Mesendoderm (in vitro differentiated cells): ENCODE data around the gene HERPUD2.

Source experiments
- DNase-seq: peaks from one replicate; pipeline ENCODE4 v3.0.0; 2013
- H2AK5ac ChIP-seq: 2 replicates; pipeline ENCODE4 v1.6.1; 2013; ENCODE audit warnings: low read length, inconsistent platforms
- H2BK120ac ChIP-seq: 2 replicates; pipeline ENCODE4 v1.6.1; 2013; ENCODE audit warnings: low read depth, mild to moderate bottlenecking, low read length, moderate library complexity, mixed read lengths
- H2BK15ac ChIP-seq: replicated peaks from 2 replicates; pipeline ENCODE4 v1.6.1; 2013; ENCODE audit warnings: low read depth, mild to moderate bottlenecking, moderate library complexity
- H2BK5ac ChIP-seq: 2 replicates; pipeline ENCODE4 v1.6.1; 2013; ENCODE audit warnings: low read length, inconsistent platforms
- H3K18ac ChIP-seq: 2 replicates; pipeline ENCODE4 v1.6.1; 2013; ENCODE audit warnings: mild to moderate bottlenecking, low read length, mixed read lengths
- H3K23ac ChIP-seq: one replicate; pipeline ENCODE4 v1.6.1; 2013; ENCODE audit warnings: low read length
- H3K27ac ChIP-seq: 2 replicates; pipeline ENCODE4 v1.5.1; 2013; ENCODE audit warnings: low read depth, mild to moderate bottlenecking, inconsistent platforms, low read length, moderate library complexity
- H3K27me3 ChIP-seq: 2 replicates; pipeline ENCODE4 v1.6.1; 2013; ENCODE audit warnings: low read length, control low read depth, mild to moderate bottlenecking, inconsistent platforms; ENCODE audit not compliant: insufficient read depth, poor library complexity
- H3K36me3 ChIP-seq: 2 replicates; pipeline ENCODE4 v1.6.1; 2013; ENCODE audit warnings: low read length, inconsistent platforms; ENCODE audit not compliant: control insufficient read depth, insufficient read depth
- H3K4ac ChIP-seq: one replicate; pipeline ENCODE4 v1.6.1; 2013; ENCODE audit warnings: low read depth, mild to moderate bottlenecking, low read length, moderate library complexity
- H3K4me1 ChIP-seq: 2 replicates; pipeline ENCODE4 v1.6.1; 2013; ENCODE audit warnings: low read depth, low read length, inconsistent platforms; ENCODE audit not compliant: control insufficient read depth
- H3K4me2 ChIP-seq: 2 replicates; pipeline ENCODE4 v1.6.1; 2013; ENCODE audit warnings: low read length
- H3K4me3 ChIP-seq: 2 replicates; pipeline ENCODE4 v1.5.1; 2013; ENCODE audit warnings: mild to moderate bottlenecking, low read length
- H3K56ac ChIP-seq: one replicate; pipeline ENCODE4 v1.6.1; 2013; ENCODE audit warnings: low read length
- H3K79me1 ChIP-seq: 2 replicates; pipeline ENCODE4 v1.6.1; 2013; ENCODE audit warnings: low read length, inconsistent platforms
- H3K79me2 ChIP-seq: 2 replicates; pipeline ENCODE4 v1.6.1; 2013; ENCODE audit warnings: mild to moderate bottlenecking, low read length; ENCODE audit not compliant: control insufficient read depth, insufficient read depth
- H3K9ac ChIP-seq: 2 replicates; pipeline ENCODE4 v1.6.1; 2013; ENCODE audit warnings: low read length, inconsistent platforms
- H4K5ac ChIP-seq: one replicate; pipeline ENCODE4 v1.6.1; 2013; ENCODE audit warnings: low read length
- H4K8ac ChIP-seq: one replicate; pipeline ENCODE4 v1.6.1; 2013; ENCODE audit warnings: low read depth, mild to moderate bottlenecking, control low read depth, low read length, moderate library complexity
- WGBS: extraction: QIAGEN DNeasy Blood & Tissue Kit; methylation state at CpG from one replicate; pipeline ENCODE4 v1.1.7; 2013; ENCODE audit warnings: low lambda C conversion rate, missing lambda C conversion rate; ENCODE audit not compliant: insufficient coverage; ENCODE audit errors: extremely low coverage; 5-methylcytosine and 5-hydroxymethylcytosine counted together

The HERPUD2 gene

DNA sequence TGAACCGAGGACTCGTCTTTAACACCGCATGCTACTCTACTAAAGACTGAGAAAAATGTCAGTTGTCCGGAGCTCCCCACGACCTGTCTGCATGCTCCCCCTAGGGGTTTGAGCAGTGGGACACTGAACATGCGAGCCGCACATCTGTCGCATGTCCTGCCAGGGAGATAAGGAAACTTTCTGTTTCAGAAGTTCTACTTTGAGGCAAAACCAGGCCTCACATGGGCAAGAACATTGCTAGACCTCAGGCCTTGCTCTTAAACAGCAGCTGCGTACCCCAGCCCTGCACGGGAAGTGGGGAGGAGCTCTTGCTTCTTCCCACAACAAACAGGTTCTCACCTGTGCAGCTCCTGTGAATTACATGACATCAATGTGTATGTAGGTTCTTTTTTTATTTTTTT is 30.3 kb upstream of the HERPUD2 start:
- Histone ChIP-seq H3K27me3 (no peaks in the 10 kb centered on the region), H3K4me3 (no peak overlapping the region), H2BK120ac (no peak overlapping the region), H4K8ac (no peak overlapping the region), H3K56ac (no peak overlapping the region), H3K27ac (no peak overlapping the region), H3K23ac (no peak overlapping the region), H3K4ac (no peak overlapping the region), H2AK5ac (no peak overlapping the region), H3K79me1 (no peaks in the 10 kb centered on the region), H3K4me2 (no peak overlapping the region), H4K5ac (no peak overlapping the region), H3K79me2 (no peaks in the 10 kb centered on the region), H3K36me3 (no peaks in the 10 kb centered on the region), H2BK15ac (no peak overlapping the region), H3K4me1 (no peaks in the 10 kb centered on the region), H2BK5ac (no peak overlapping the region), H3K18ac (no peak overlapping the region), H3K9ac (no peak overlapping the region)
- no peak for DNase-seq
- no CpG with 5 or more reads among the region's 10 CpGs for WGBS

DNA sequence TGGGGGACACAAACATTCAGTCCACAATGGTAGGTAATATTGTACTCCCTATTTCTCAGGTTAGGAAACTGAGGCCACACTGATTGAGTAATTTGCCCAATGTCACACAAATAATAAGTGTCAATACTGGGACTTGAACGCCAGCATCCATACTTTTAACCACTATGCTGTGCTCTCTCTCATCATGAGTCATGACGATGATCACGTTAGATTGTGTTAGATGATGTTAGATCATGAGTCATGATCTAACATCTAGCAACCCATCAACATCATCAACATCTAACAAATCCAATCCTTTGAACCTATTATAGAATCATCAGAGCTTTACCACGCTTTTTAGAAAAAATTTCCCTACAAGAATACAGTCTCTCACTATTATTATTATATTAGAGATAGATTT is 28.1 kb upstream of the HERPUD2 start:
- no peaks in the 10 kb centered on the region for H3K4me1 ChIP-seq
- H3K9ac ChIP-seq = no peak overlapping the region
- H3K27ac ChIP-seq = no peak overlapping the region
- no peaks in the 10 kb centered on the region for H3K27me3 ChIP-seq
- no peak overlapping the region for H2AK5ac ChIP-seq
- no peak for DNase-seq
- H2BK5ac ChIP-seq = no peak overlapping the region
- H3K36me3 ChIP-seq = no peaks in the 10 kb centered on the region
- no peaks in the 10 kb centered on the region for H3K79me1 ChIP-seq
- H3K18ac ChIP-seq = no peak overlapping the region
- H2BK120ac ChIP-seq = no peak overlapping the region
- no peak overlapping the region for H3K56ac ChIP-seq
- no peak overlapping the region for H2BK15ac ChIP-seq
- no peak overlapping the region for H3K4me3 ChIP-seq
- no peak overlapping the region for H4K8ac ChIP-seq
- H3K4me2 ChIP-seq = no peak overlapping the region
- WGBS = 100% methylated on average over 1 of the region's 4 CpGs
- no peak overlapping the region for H4K5ac ChIP-seq
- no peaks in the 10 kb centered on the region for H3K79me2 ChIP-seq
- no peak overlapping the region for H3K23ac ChIP-seq
- no peak overlapping the region for H3K4ac ChIP-seq

DNA sequence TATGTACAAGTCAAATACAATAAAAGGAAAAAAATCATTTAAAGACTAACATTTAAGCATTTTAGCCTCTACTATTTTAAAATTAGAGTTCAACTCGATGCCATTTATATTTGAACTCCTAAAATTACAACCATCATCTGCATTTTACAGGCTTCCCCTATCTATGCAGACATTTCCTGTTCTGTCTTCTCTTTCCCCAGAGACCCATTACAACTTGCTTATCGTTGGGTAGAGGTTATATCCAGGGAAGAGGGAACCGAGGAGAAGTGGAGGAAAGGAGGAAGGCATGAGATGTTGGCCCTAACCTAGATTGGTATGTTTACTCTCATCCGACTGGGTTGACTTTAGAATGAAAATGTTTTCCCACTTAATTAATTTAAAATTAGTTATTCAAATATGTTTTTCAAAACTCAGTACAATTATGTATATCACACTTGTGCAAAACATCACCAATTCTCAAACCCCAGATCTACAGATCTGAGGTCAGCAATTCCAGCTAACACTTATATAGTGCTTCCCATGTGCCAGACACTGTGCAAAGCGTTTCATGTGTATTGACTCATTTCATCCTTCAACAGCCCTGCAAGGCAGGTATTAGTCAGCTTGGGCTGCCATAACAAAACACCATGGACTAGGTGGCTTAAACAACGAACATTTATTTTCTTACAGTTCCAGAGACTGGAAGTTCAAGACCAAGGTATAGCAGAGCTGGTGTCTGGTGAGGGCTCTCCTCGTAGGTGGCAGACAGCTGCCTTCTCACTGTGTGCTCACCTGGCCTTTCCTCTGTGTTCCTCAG is 27.3 kb upstream of the HERPUD2 start:
- Histone ChIP-seq H2BK5ac (no peak overlapping the region), H4K5ac (no peak overlapping the region), H3K36me3 (no peaks in the 10 kb centered on the region), H3K18ac (no peak overlapping the region), H3K79me2 (no peaks in the 10 kb centered on the region), H3K9ac (no peak overlapping the region), H3K23ac (no peak overlapping the region), H3K56ac (no peak overlapping the region), H3K27me3 (no peaks in the 10 kb centered on the region), H2AK5ac (no peak overlapping the region), H2BK120ac (no peak overlapping the region), H3K79me1 (no peaks in the 10 kb centered on the region), H2BK15ac (no peak overlapping the region), H3K4me1 (no peaks in the 10 kb centered on the region), H3K4me3 (no peak overlapping the region), H3K27ac (no peak overlapping the region), H3K4ac (no peak overlapping the region), H3K4me2 (no peak overlapping the region), H4K8ac (no peak overlapping the region)
- DNase-seq = no peak
- WGBS = no CpG with 5 or more reads among the region's 7 CpGs

DNA sequence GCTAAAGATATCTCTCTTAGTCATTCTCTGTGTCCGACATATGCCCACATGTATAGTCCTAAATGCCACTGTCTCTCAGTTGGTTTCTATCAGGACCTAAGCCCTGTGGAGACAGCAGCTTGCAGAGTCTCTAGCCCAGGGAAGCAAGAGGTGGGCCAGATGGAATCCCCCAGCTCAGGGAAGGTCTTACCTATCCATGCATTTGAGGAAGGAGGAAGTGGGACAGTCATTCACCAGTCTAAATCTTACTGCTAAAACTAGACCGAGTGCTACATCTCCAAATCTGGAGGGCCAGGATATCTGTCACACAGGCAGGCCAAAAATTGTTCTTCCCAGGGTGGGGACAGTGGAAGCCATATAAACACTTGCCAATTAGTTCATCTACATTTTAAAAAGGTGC is 26.4 kb upstream of the HERPUD2 start:
- Histone ChIP-seq H3K4me1 (no peaks in the 10 kb centered on the region), H3K18ac (no peak overlapping the region), H2AK5ac (no peak overlapping the region), H2BK15ac (no peak overlapping the region), H3K9ac (no peak overlapping the region), H3K36me3 (no peaks in the 10 kb centered on the region), H3K4me2 (no peak overlapping the region), H3K27me3 (no peaks in the 10 kb centered on the region), H2BK120ac (no peak overlapping the region), H3K23ac (no peak overlapping the region), H4K5ac (no peak overlapping the region), H3K4me3 (no peak overlapping the region), H3K79me2 (no peaks in the 10 kb centered on the region), H3K27ac (no peak overlapping the region), H3K56ac (no peak overlapping the region), H3K79me1 (no peaks in the 10 kb centered on the region), H3K4ac (no peak overlapping the region), H4K8ac (no peak overlapping the region), H2BK5ac (no peak overlapping the region)
- no peak for DNase-seq
- no CpG with 5 or more reads among the region's 2 CpGs for WGBS

DNA sequence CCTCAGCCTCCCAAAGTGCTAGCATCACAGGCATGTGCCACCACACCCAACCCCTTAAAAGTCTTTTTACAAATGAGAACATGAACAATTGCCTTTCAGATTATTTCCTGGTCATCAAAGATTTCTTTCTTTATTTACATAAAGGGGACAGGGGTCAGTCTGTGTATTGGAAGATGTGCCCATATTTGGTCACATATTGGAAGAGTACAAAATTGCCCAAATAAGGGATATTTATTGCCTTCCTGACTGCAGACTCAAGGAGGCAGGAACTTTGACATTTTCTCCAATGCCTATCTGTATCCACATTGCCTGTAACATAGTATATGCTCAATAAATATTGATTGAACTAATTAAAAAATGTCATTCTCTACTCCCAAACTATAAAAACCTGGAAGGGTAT is 25.9 kb upstream of the HERPUD2 start:
- H2BK5ac ChIP-seq = no peak overlapping the region
- H3K79me1 ChIP-seq = no peaks in the 10 kb centered on the region
- H3K9ac ChIP-seq = no peak overlapping the region
- no peak overlapping the region for H2AK5ac ChIP-seq
- no peak overlapping the region for H4K8ac ChIP-seq
- no peaks in the 10 kb centered on the region for H3K27me3 ChIP-seq
- H3K4me2 ChIP-seq = no peak overlapping the region
- H2BK120ac ChIP-seq = no peak overlapping the region
- DNase-seq = no peak
- no peaks in the 10 kb centered on the region for H3K4me1 ChIP-seq
- no peak overlapping the region for H3K27ac ChIP-seq
- H4K5ac ChIP-seq = no peak overlapping the region
- no peak overlapping the region for H2BK15ac ChIP-seq
- no peaks in the 10 kb centered on the region for H3K79me2 ChIP-seq
- no peak overlapping the region for H3K4ac ChIP-seq
- H3K18ac ChIP-seq = no peak overlapping the region
- H3K4me3 ChIP-seq = no peak overlapping the region
- H3K23ac ChIP-seq = no peak overlapping the region
- H3K36me3 ChIP-seq = no peaks in the 10 kb centered on the region
- no peak overlapping the region for H3K56ac ChIP-seq

DNA sequence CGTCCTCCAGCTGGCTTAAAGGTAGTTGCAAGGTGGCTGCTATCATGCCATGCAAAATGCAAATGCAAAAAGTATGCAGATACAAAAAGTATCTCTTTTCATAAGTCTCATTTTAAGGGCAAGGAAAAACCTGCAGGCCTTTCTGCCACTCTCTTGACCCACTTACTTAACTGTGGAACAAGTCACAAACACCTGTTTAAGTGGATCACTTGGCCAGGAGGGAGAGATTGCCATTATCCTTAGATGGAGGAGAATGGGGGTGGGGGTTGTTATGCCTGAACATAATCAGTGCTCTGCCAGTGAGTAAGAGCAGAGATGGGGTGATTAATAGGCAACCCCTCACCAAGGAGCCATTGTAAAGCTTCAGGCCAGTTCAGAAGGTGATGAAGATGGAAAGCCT is 25.1 kb upstream of the HERPUD2 start:
- Histone ChIP-seq H3K27me3 (no peaks in the 10 kb centered on the region), H4K8ac (no peak overlapping the region), H3K27ac (no peak overlapping the region), H2BK5ac (no peak overlapping the region), H3K4me2 (no peak overlapping the region), H2AK5ac (no peak overlapping the region), H4K5ac (no peak overlapping the region), H3K9ac (no peak overlapping the region), H3K4me3 (no peak overlapping the region), H3K79me2 (no peaks in the 10 kb centered on the region), H2BK120ac (no peak overlapping the region), H2BK15ac (no peak overlapping the region), H3K79me1 (no peaks in the 10 kb centered on the region), H3K56ac (no peak overlapping the region), H3K18ac (no peak overlapping the region), H3K36me3 (no peaks in the 10 kb centered on the region), H3K23ac (no peak overlapping the region), H3K4me1 (no peaks in the 10 kb centered on the region), H3K4ac (no peak overlapping the region)
- WGBS = no CpG with 5 or more reads among the region's 1 CpG
- no peak for DNase-seq
